Liver (tissue), 9 donors: Measurements from ENCODE around the gene HMGN3. TPM values are rescaled to one million over a fixed set of nuclear protein-coding genes. Genes with fewer than 3 reads are reported as not detected.

Experiments used
- DNase-seq: peaks from one replicate; pipeline ENCODE4 v3.0.0-alpha.2; 2017; ENCODE audit warnings: low spot score
- H3K27ac ChIP-seq, 2 donors: one replicate each; pipeline ENCODE4 v1.7.0; 2013; ENCODE audit warnings: inconsistent platforms in 2 of 2, low read length in 2 of 2, control low read depth in 1 of 2, low read depth in 1 of 2, mild to moderate bottlenecking in 1 of 2
- H3K27me3 ChIP-seq, 4 donors: one replicate each; pipeline versions ENCODE4 v1.6.1 to v1.7.0; 2013; ENCODE audit warnings: low read length in 3 of 4, inconsistent platforms in 1 of 4, mild to moderate bottlenecking in 1 of 4, moderate library complexity in 1 of 4; ENCODE audit not compliant: control insufficient read depth in 4 of 4, insufficient read depth in 4 of 4
- H3K36me3 ChIP-seq, 4 donors: one replicate each; pipeline versions ENCODE4 v1.6.1 to v1.7.0; 2013; ENCODE audit warnings: low read length in 3 of 4, mild to moderate bottlenecking in 3 of 4, low read depth in 1 of 4, moderate library complexity in 1 of 4; ENCODE audit not compliant: control insufficient read depth in 4 of 4, insufficient read depth in 3 of 4
- H3K4me1 ChIP-seq, 4 donors: one replicate each; pipeline versions ENCODE4 v1.6.1 to v1.7.0; 2013; ENCODE audit warnings: low read length in 3 of 4, mild to moderate bottlenecking in 3 of 4, moderate library complexity in 1 of 4; ENCODE audit not compliant: control insufficient read depth in 4 of 4, insufficient read depth in 4 of 4
- H3K4me3 ChIP-seq, 3 donors: one replicate each; pipeline versions ENCODE4 v1.6.1 to v1.7.0; 2013; ENCODE audit warnings: low read length in 3 of 3, control low read depth in 1 of 3, low read depth in 1 of 3, mild to moderate bottlenecking in 1 of 3
- H3K9ac ChIP-seq, 2 donors: one replicate each; pipeline ENCODE4 v1.7.0; 2013; ENCODE audit warnings: low read length in 2 of 2, mild to moderate bottlenecking in 2 of 2, moderate library complexity in 2 of 2, control low read depth in 1 of 2, low read depth in 1 of 2
- H3K9me3 ChIP-seq, 4 donors: one replicate each; pipeline versions ENCODE4 v1.6.1 to v1.7.0; 2013; ENCODE audit warnings: low read length in 3 of 4; ENCODE audit not compliant: control insufficient read depth in 4 of 4
- ATF3 ChIP-seq: IDR thresholded peaks from 2 replicates; pipeline ENCODE4 v1.6.1; 2016; ENCODE audit warnings: antibody characterized with exemption
- CTCF ChIP-seq: fragments of 150-350 bp; IDR thresholded peaks from 2 replicates; pipeline ENCODE4 v1.5.1; 2017; ENCODE audit warnings: improper control_type of control experiment, low read depth, low read length; ENCODE audit not compliant: missing input control
- EGR1 ChIP-seq, 2 donors: IDR thresholded peaks; 2 replicates each; pipeline ENCODE4 v1.6.1; 2016 to 2018; ENCODE audit warnings: antibody characterized with exemption in 2 of 2, low read depth in 2 of 2
- FOXA1 ChIP-seq: IDR thresholded peaks from 2 replicates; pipeline ENCODE4 v1.6.1; 2016; ENCODE audit warnings: antibody characterized with exemption
- GABPA ChIP-seq, 2 donors: IDR thresholded peaks in 1 of 2; conservative IDR thresholded peaks in 1 of 2; 2 replicates each; pipeline ENCODE4 v1.6.1; 2016; ENCODE audit warnings: antibody characterized with exemption in 2 of 2, mild to moderate bottlenecking in 1 of 2, moderate library complexity in 1 of 2
- HNF4A ChIP-seq, 2 donors: conservative IDR thresholded peaks; 2 replicates each; pipeline ENCODE4 v1.6.1; 2016; ENCODE audit warnings: antibody characterized with exemption in 2 of 2, mild to moderate bottlenecking in 2 of 2
- HNF4G ChIP-seq: IDR thresholded peaks from 2 replicates; pipeline ENCODE4 v1.6.1; 2016; ENCODE audit warnings: antibody characterized with exemption
- JUND ChIP-seq, 2 donors: IDR thresholded peaks; 2 replicates each; pipeline ENCODE4 v1.6.1; 2016; ENCODE audit warnings: antibody characterized with exemption in 2 of 2
- MAX ChIP-seq: IDR thresholded peaks from 2 replicates; pipeline ENCODE4 v1.6.1; 2016; ENCODE audit warnings: antibody characterized with exemption
- NR2F2 ChIP-seq: IDR thresholded peaks from 2 replicates; pipeline ENCODE4 v1.6.1; 2016; ENCODE audit warnings: antibody characterized with exemption
- RAD21 ChIP-seq, 2 donors: IDR thresholded peaks; 2 replicates each; pipeline ENCODE4 v1.6.1; 2016; ENCODE audit warnings: antibody characterized with exemption in 2 of 2, mild to moderate bottlenecking in 2 of 2
- REST ChIP-seq: IDR thresholded peaks from 2 replicates; pipeline ENCODE4 v1.6.1; 2016; ENCODE audit warnings: antibody characterized with exemption, mild to moderate bottlenecking
- RXRA ChIP-seq, 2 donors: IDR thresholded peaks; 2 replicates each; pipeline ENCODE4 v1.6.1; 2017 to 2018; ENCODE audit warnings: antibody characterized with exemption in 2 of 2, mild to moderate bottlenecking in 1 of 2
- YY1 ChIP-seq: IDR thresholded peaks from 2 replicates; pipeline ENCODE4 v1.6.1; 2016; ENCODE audit warnings: antibody characterized with exemption, mild to moderate bottlenecking
- ZBTB33 ChIP-seq: IDR thresholded peaks from 2 replicates; pipeline ENCODE4 v1.6.1; 2016; ENCODE audit warnings: antibody characterized with exemption
- WGBS: extraction: QIAGEN DNeasy Blood & Tissue Kit; methylation state at CpG from one replicate; pipeline ENCODE4 v1.1.7; 2013; 5-methylcytosine and 5-hydroxymethylcytosine counted together
- polyA plus RNA-seq, 2 donors: library from polyadenylated mRNA; stranded (reverse) in 1 of 2; unstranded in 1 of 2; fragments of 200-250 nt in 1 of 2; fragments of >200 nt in 1 of 2; fragmentation: Nextera tagmentation in 1 of 2; extraction: Ambion mirVana in 1 of 2; gene quantifications; one replicate each; pipeline versions ENCODE4 v1.2.1 to v1.2.3, GENCODE V29; 2013 to 2015
- total RNA-seq, 2 donors: library from RNA; depleted of rRNA; stranded (reverse); fragments of >200 nt; gene quantifications; one replicate each; pipeline ENCODE4 v1.2.3, GENCODE V29; 2014
- donor health status: healthy.
- donor health status: healthy.
- donor health status: healthy.
- donor health status: healthy.
- donor health status: healthy.

The HMGN3 gene
- total and polyA plus RNA-seq, 4 donors, result 26.7 to 112 (median 44.3) TPM

GRCh38 chr6:79241228-79241627, 6.7 kb upstream of the HMGN3 start:
- H3K36me3 ChIP-seq, result no peaks in the 10 kb centered on the region
- no peak overlapping the region for H3K9ac ChIP-seq
- no peak overlapping the region for H3K4me3 ChIP-seq
- no peak overlapping the region for H3K27ac ChIP-seq
- WGBS, result 86% methylated on average over 2 of the region's 2 CpGs
- no peaks in the 10 kb centered on the region for H3K27me3 ChIP-seq
- TF ChIP-seq HNF4G, result no peak
- no peak for TF ChIP-seq MAX
- TF ChIP-seq RXRA (IDR thresholded peaks at IDR 0.05), result no peak
- TF ChIP-seq ATF3, result no peak
- TF ChIP-seq REST, result no peak
- no peak for TF ChIP-seq NR2F2
- no peak for TF ChIP-seq GABPA (IDR thresholded peaks at IDR 0.05 in 1 of 2, conservative IDR thresholded peaks at IDR 0.05 in 1 of 2)
- no peak for TF ChIP-seq RAD21 (IDR thresholded peaks at IDR 0.05)
- no peak for TF ChIP-seq YY1
- TF ChIP-seq ZBTB33, result no peak
- TF ChIP-seq HNF4A (conservative IDR thresholded peaks at IDR 0.05), result no peak
- no peak for TF ChIP-seq JUND (IDR thresholded peaks at IDR 0.05)
- TF ChIP-seq CTCF, result no peak
- TF ChIP-seq FOXA1, result no peak
- no peak for TF ChIP-seq EGR1 (IDR thresholded peaks at IDR 0.05; ENCODE audit: low read depth in 2 of 2)
- H3K4me1 ChIP-seq, result no peaks in the 10 kb centered on the region
- no peak for DNase-seq
- H3K9me3 ChIP-seq, result no peaks in the 10 kb centered on the region

GRCh38 chr6:79240509-79240908, 6.0 kb upstream of the HMGN3 start:
- 69% methylated on average over 1 of the region's 1 CpG for WGBS
- DNase-seq, result no peak
- Histone ChIP-seq H3K27ac (no peak overlapping the region), H3K4me3 (no peak overlapping the region), H3K9ac (no peak overlapping the region), H3K4me1 (no peaks in the 10 kb centered on the region), H3K27me3 (no peaks in the 10 kb centered on the region), H3K9me3 (no peaks in the 10 kb centered on the region), H3K36me3 (no peaks in the 10 kb centered on the region)
- no peak for TF ChIP-seq JUND (IDR thresholded peaks at IDR 0.05)
